B cell (primary cell): Measurements from ENCODE around the gene HLA-G. TPM values are rescaled to one million over a fixed set of nuclear protein-coding genes. Genes with fewer than 3 reads are reported as not detected.

Source experiments
- ATAC-seq: fragments of 200-7000 bp; cut with Tn5 transposase; one replicate; pipeline ENCODE4 v1.10.0; 2021; ENCODE audit warnings: low read depth, mild to moderate bottlenecking, moderate number of reproducible peaks, moderate library complexity
- CTCF ChIA-PET: fragments of 350-600 bp; sonication (Branson Sonifier 250); formaldehyde crosslinking; loops from one replicate; lab custom pipeline; 2021; ENCODE audit warnings: antibody characterized with exemption, inconsistent platforms; lab: Charles Lee
- POLR2A ChIA-PET: fragments of 350-600 bp; sonication (Branson Sonifier 250); formaldehyde crosslinking; loops from one replicate; lab custom pipeline; 2021; ENCODE audit warnings: antibody characterized with exemption; lab: Charles Lee
- DNase-seq: peaks from one replicate; pipeline ENCODE4 v3.0.0; 2013
- H2AFZ ChIP-seq: 2 replicates; pipeline ENCODE4 v1.6.1; 2012; ENCODE audit warnings: mild to moderate bottlenecking, low read depth, low read length; ENCODE audit not compliant: insufficient read depth, poor library complexity, severe bottlenecking
- H3K27ac ChIP-seq, 2 donors: 1 replicate in 1 of 2; 2 replicates in 1 of 2; pipeline ENCODE4 v1.5.1; 2012 to 2013; ENCODE audit warnings: low read length in 2 of 2, mild to moderate bottlenecking in 2 of 2, moderate library complexity in 1 of 2
- H3K27me3 ChIP-seq, 4 experiments: fragments of 200-600 bp in 1 of 4; sonication (generic) in 1 of 4; replicated peaks in 1 of 4; 1 replicate in 2 of 4; 2 replicates in 2 of 4; pipeline versions ENCODE4 v1.6.1 to v1.7.0; 2013 to 2016; ENCODE audit warnings: low read length in 3 of 4, mild to moderate bottlenecking in 2 of 4, mixed read lengths in 1 of 4, moderate library complexity in 1 of 4; ENCODE audit not compliant: insufficient read depth in 4 of 4, control insufficient read depth in 3 of 4; ENCODE audit errors: control extremely low read depth in 1 of 4
- H3K36me3 ChIP-seq, 2 experiments: replicated peaks in 1 of 2; 1 replicate in 1 of 2; 2 replicates in 1 of 2; pipeline versions ENCODE4 v1.6.1 to v1.7.1; 2013; ENCODE audit warnings: low read length in 1 of 2; ENCODE audit not compliant: insufficient read depth in 2 of 2, control insufficient read depth in 1 of 2; ENCODE audit errors: control extremely low read depth in 1 of 2, extremely low read depth in 1 of 2
- H3K4me1 ChIP-seq, 2 donors: fragments of 200-600 bp in 1 of 2; sonication (generic) in 1 of 2; 1 replicate in 1 of 2; 2 replicates in 1 of 2; pipeline versions ENCODE4 v1.5.1 to v1.6.1; 2013 to 2017; ENCODE audit warnings: low read length in 2 of 2; ENCODE audit not compliant: control insufficient read depth in 2 of 2, insufficient read depth in 2 of 2
- H3K4me2 ChIP-seq: replicated peaks from 2 replicates; pipeline ENCODE3; 2012; ENCODE audit warnings: mild to moderate bottlenecking, low read depth, low read length; ENCODE audit not compliant: poor library complexity, severe bottlenecking
- H3K4me3 ChIP-seq, 5 experiments: fragments of 200-600 bp in 1 of 5; sonication (generic) in 1 of 5; 1 replicate in 3 of 5; 2 replicates in 2 of 5; pipeline versions ENCODE4 v1.5.1 to v1.7.0; 2011 to 2016; ENCODE audit warnings: low read length in 4 of 5, mild to moderate bottlenecking in 4 of 5, low read depth in 2 of 5, control low read depth in 1 of 5, moderate library complexity in 1 of 5; ENCODE audit not compliant: insufficient read depth in 1 of 5; ENCODE audit errors: control extremely low read depth in 1 of 5, extremely low read depth in 1 of 5
- H3K79me2 ChIP-seq: fragments of 200-600 bp; sonication (generic); one replicate; pipeline ENCODE4 v1.6.0; 2016; ENCODE audit warnings: low read length; ENCODE audit not compliant: control insufficient read depth, insufficient read depth
- H3K9ac ChIP-seq: fragments of 200-600 bp; sonication (generic); 2 replicates; pipeline ENCODE4 v1.6.1; 2017; ENCODE audit warnings: mild to moderate bottlenecking, low read length, moderate library complexity
- H3K9me3 ChIP-seq, 3 donors: one replicate each; pipeline versions ENCODE4 v1.6.1 to v1.7.1; 2013; ENCODE audit warnings: low read length in 2 of 3; ENCODE audit not compliant: control insufficient read depth in 2 of 3, insufficient read depth in 1 of 3; ENCODE audit errors: control extremely low read depth in 1 of 3
- H4K20me1 ChIP-seq: 2 replicates; pipeline ENCODE4 v1.6.0; 2012; ENCODE audit warnings: mild to moderate bottlenecking, low read length; ENCODE audit not compliant: insufficient read depth, control insufficient read depth, poor library complexity, severe bottlenecking
- H3K27ac Mint-ChIP-seq: one replicate; pipeline ENCODE4 v1.8.0; 2021; ENCODE audit warnings: mixed read lengths
- H3K27me3 Mint-ChIP-seq: one replicate; pipeline ENCODE4 v1.8.0; 2021; ENCODE audit warnings: mixed read lengths
- H3K4me1 Mint-ChIP-seq: one replicate; pipeline ENCODE4 v1.8.0; 2021; ENCODE audit warnings: mixed read lengths
- H3K4me3 Mint-ChIP-seq: one replicate; pipeline ENCODE4 v1.8.0; 2021; ENCODE audit warnings: mixed read lengths
- H3K9me3 Mint-ChIP-seq: one replicate; pipeline ENCODE4 v1.8.0; 2022; ENCODE audit warnings: mixed read lengths; ENCODE audit not compliant: insufficient read depth
- EZH2 ChIP-seq: IDR thresholded peaks from 2 replicates; pipeline ENCODE4 v1.6.1; 2012; ENCODE audit warnings: borderline replicate concordance, low read depth, mild to moderate bottlenecking, moderate library complexity, low read length; ENCODE audit not compliant: insufficient read depth, poor library complexity, severe bottlenecking
- WGBS: methylation state at CpG from one replicate; pipeline ENCODE4 v1.1.5; 2013; ENCODE audit warnings: missing lambda C conversion rate; ENCODE audit not compliant: insufficient coverage; 5-methylcytosine and 5-hydroxymethylcytosine counted together
- intact Hi-C: fragments of 100-400 bp; cut with micrococcal nuclease; formaldehyde crosslinking; loops from one replicate; pipeline ENCODE4 v1.10.0; 2022
- polyA plus RNA-seq: library from polyadenylated mRNA; depleted of rRNA; stranded (reverse); fragments of >200 nt; gene quantifications from 2 replicates; pipeline ENCODE4 v1.2.3, GENCODE V29; 2012
- total RNA-seq, 2 donors: library from RNA; stranded (reverse); fragments of 120-200 nt in 1 of 2; gene quantifications; 1 replicate in 1 of 2; 2 replicates in 1 of 2; pipeline versions ENCODE4 v1.2.3 to v1.2.4, GENCODE V29; 2013 to 2022
- TF ChIP-seq, protein P1 (sequence below): fragments of 200-600 bp; IDR thresholded peaks from one replicate; pipeline ENCODE4 v1.8.0; 2022; ENCODE audit warnings: antibody characterized with exemption, mild to moderate bottlenecking

HLA-G gene
- total and polyA plus RNA-seq, 2 donors (not counting 1 experiment from before 2014, with no cell fraction given): 1.2 to 8.8 TPM

DNA sequence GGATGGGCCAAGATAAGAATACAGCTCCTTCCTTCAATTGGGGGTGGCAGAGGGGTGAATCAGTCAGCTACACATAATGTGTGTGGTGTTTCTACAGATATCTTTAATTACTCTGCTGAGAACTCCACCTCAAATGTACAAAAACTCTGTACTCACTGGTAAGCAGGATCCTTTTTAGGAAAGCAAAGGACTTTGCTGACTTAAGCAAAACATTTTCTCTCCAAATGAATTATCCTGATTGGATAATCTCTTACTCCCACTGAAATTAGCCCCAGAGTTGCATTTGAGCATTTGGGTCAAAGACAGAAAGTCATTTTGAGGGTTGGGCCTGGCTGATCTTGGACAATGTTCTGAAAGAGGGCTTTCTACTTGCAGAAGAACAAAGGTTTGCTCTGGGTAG is 13.4 kb downstream of the HLA-G start:
- CTCF ChIA-PET: interaction anchor here (1.1 to 1.9 kb wide), 2 partner anchors 103 to 191 kb away, joined by 3 to 10 read pairs; no protein-coding TSS in a partner anchor
- H3K4me3 ChIP-seq: no peak overlapping the region
- H4K20me1 ChIP-seq: no peaks in the 10 kb centered on the region
- DNase-seq: no peak
- POLR2A ChIA-PET: no interaction called here
- no peak for ATAC-seq
- H3K4me2 ChIP-seq: no peak overlapping the region
- H3K79me2 ChIP-seq: no peaks in the 10 kb centered on the region
- H3K27ac Mint-ChIP-seq: no peak overlapping the region
- H3K9ac ChIP-seq: no peak overlapping the region
- H3K9me3 Mint-ChIP-seq: no peaks in the 10 kb centered on the region
- no peaks in the 10 kb centered on the region for H3K4me1 ChIP-seq
- H3K36me3 ChIP-seq: no peaks in the 10 kb centered on the region
- H3K4me1 Mint-ChIP-seq: no peaks in the 10 kb centered on the region
- no peak overlapping the region for H3K27ac ChIP-seq
- peaks cover 0 to 26% (median 23%) of the 10 kb centered on the region in 4 experiments for H3K27me3 ChIP-seq
- intact Hi-C loops: no loop called here
- H3K4me3 Mint-ChIP-seq: no peak overlapping the region
- TF ChIP-seq EZH2: no peak
- TF ChIP-seq, protein P1, sequence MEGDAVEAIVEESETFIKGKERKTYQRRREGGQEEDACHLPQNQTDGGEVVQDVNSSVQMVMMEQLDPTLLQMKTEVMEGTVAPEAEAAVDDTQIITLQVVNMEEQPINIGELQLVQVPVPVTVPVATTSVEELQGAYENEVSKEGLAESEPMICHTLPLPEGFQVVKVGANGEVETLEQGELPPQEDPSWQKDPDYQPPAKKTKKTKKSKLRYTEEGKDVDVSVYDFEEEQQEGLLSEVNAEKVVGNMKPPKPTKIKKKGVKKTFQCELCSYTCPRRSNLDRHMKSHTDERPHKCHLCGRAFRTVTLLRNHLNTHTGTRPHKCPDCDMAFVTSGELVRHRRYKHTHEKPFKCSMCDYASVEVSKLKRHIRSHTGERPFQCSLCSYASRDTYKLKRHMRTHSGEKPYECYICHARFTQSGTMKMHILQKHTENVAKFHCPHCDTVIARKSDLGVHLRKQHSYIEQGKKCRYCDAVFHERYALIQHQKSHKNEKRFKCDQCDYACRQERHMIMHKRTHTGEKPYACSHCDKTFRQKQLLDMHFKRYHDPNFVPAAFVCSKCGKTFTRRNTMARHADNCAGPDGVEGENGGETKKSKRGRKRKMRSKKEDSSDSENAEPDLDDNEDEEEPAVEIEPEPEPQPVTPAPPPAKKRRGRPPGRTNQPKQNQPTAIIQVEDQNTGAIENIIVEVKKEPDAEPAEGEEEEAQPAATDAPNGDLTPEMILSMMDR: no peak
- peaks cover 62% of the 10 kb centered on the region for H3K27me3 Mint-ChIP-seq
- H2AFZ ChIP-seq: no peak overlapping the region
- H3K9me3 ChIP-seq: peaks cover 0 to 8% (median 0%) of the 10 kb centered on the region in 3 donors

GRCh38 chr6:29845405-29846006 is 17.9 kb downstream of the HLA-G start:
- no peak for TF ChIP-seq EZH2
- TF ChIP-seq, protein P1: no peak
- peaks cover 9% of the 10 kb centered on the region for H3K4me1 Mint-ChIP-seq
- H3K9me3 ChIP-seq: peaks cover 0 to 8% (median 3%) of the 10 kb centered on the region in 3 donors
- H3K4me3 Mint-ChIP-seq: no peak overlapping the region
- peaks cover 6 to 10% of the 10 kb centered on the region in 2 donors for H3K4me1 ChIP-seq
- H3K36me3 ChIP-seq: no peaks in the 10 kb centered on the region
- ChIA-PET POLR2A (no interaction called here), CTCF (interaction anchor here (3.0 kb wide), 1 partner anchor 168 kb away, joined by 14 read pairs; no protein-coding TSS in a partner anchor)
- H3K27me3 Mint-ChIP-seq: peaks cover 65% of the 10 kb centered on the region
- H3K27ac ChIP-seq: no peak overlapping the region
- 34% methylated on average over 2 of the region's 2 CpGs for WGBS
- no peak overlapping the region for H3K4me3 ChIP-seq
- H3K79me2 ChIP-seq: no peaks in the 10 kb centered on the region
- H3K27ac Mint-ChIP-seq: no peak overlapping the region
- ATAC-seq (no peak), DNase-seq (no peak)
- peaks cover 0 to 50% (median 43%) of the 10 kb centered on the region in 4 experiments for H3K27me3 ChIP-seq
- no peaks in the 10 kb centered on the region for H4K20me1 ChIP-seq
- no peak overlapping the region for H2AFZ ChIP-seq
- intact Hi-C loops: no loop called here
- no peak overlapping the region for H3K9ac ChIP-seq
- H3K9me3 Mint-ChIP-seq: no peaks in the 10 kb centered on the region
- no peak overlapping the region for H3K4me2 ChIP-seq
